ENCODE data around the gene POLR2E. TPM values are rescaled to one million over a fixed set of nuclear protein-coding genes. Genes with fewer than 3 reads are reported as not detected.

POLR2E gene
- total and polyA plus RNA-seq, 9 of the 15 experiments (the other 6 are each of a cell fraction or from before 2014, with no cell fraction given) = 3.4 to 413 (median 244) TPM

GRCh38 chr19:1046836-1047695, 48.1 kb downstream of the POLR2E start:
- Histone ChIP-seq H3K79me2 (ENCODE audit: control insufficient read depth, insufficient read depth, low read length) (peaks cover 27% of the 10 kb centered on the region), H3K36me3 (ENCODE audit: control insufficient read depth, insufficient read depth, low read length) (peaks cover 65% of the 10 kb centered on the region), H3K27me3 (ENCODE audit: control insufficient read depth in 2 of 2, insufficient read depth in 2 of 2, low read length in 2 of 2) (no peaks in the 10 kb centered on the region), H3K4me3 (no peak overlapping the region), H4K20me1 (replicated peaks; ENCODE audit: control insufficient read depth, insufficient read depth, low read length) (no peaks in the 10 kb centered on the region), H3K4me1 (replicated peaks in 1 of 2; ENCODE audit: control insufficient read depth in 2 of 2, insufficient read depth in 2 of 2, low read length in 2 of 2) (peaks cover 15 to 66% of the 10 kb centered on the region in 2 experiments), H3K9me3 (replicated peaks; ENCODE audit: control insufficient read depth, insufficient read depth, low read depth, low read length) (no peaks in the 10 kb centered on the region), H3K4me2 (ENCODE audit: insufficient read depth, low read length) (no peak overlapping the region), H3K27ac (ENCODE audit: extremely low read depth, low read depth, low read length) (no peak overlapping the region), H3K9ac (ENCODE audit: insufficient read depth in 1 of 2, low read depth in 2 of 2, low read length in 2 of 2) (no peak overlapping the region), H3K9me1 (ENCODE audit: control insufficient read depth, insufficient read depth, low read length) (no peaks in the 10 kb centered on the region), H2AFZ (ENCODE audit: low read depth, low read length) (no peak overlapping the region)
- CTCF ChIA-PET (ENCODE audit: low intra/inter-chr PET ratio) = no interaction called here
- in situ Hi-C loops (cut with MboI) (no loop called here), intact Hi-C loops (cut with micrococcal nuclease) (no loop called here)
- no peak for TF ChIP-seq HDGF (IDR thresholded peaks at IDR 0.05)
- TF ChIP-seq ZBTB33 (CRISPR knock-in tag; IDR thresholded peaks at IDR 0.05) = peak; percentile 99
- peak; percentile 39 for TF ChIP-seq RBFOX2 (IDR thresholded peaks at IDR 0.05; ENCODE audit: low read depth, low read length)
- peak; percentile 86 for TF ChIP-seq RBM25 (IDR thresholded peaks at IDR 0.05; ENCODE audit: low read depth, low read length, severe bottlenecking)
- TF ChIP-seq POLR2G (IDR thresholded peaks at IDR 0.05; ENCODE audit: low read depth, low read length) = 0 out of 2 replicates have a peak, but pooled peaks have one; percentile 20
- no peak for TF ChIP-seq RFX5 (IDR thresholded peaks at IDR 0.05; ENCODE audit: low read depth, low read length)
- peak; percentile 68 for TF ChIP-seq HNRNPL (IDR thresholded peaks at IDR 0.05; ENCODE audit: low read depth, low read length)
- no peak for TF ChIP-seq RBM22 (IDR thresholded peaks at IDR 0.05; ENCODE audit: low read depth, low read length, poor library complexity, severe bottlenecking)
- no peak for TF ChIP-seq ZNF12 (CRISPR knock-in tag; IDR thresholded peaks at IDR 0.05)
- TF ChIP-seq CBX1 (IDR thresholded peaks at IDR 0.05; ENCODE audit: low read depth) = peak; percentile 11; the same call in 1 of the 2 replicates
- WGBS (ENCODE audit: insufficient coverage, low coverage, missing lambda C conversion rate) = 96% methylated on average over 30 of the region's 77 CpGs
- ATAC-seq (no peak), FAIRE-seq (no peak), DNase-seq (ENCODE audit: extremely low read depth in 1 of 4, low spot score in 3 of 4) (no peak)
- no TSS peak for BruUV-seq (replicated peaks)
- POLR2A ChIA-PET = no interaction called here

All from K562 (cell line).